CD4-positive, alpha-beta T cell treated with Interferon gamma for 1 hour (primary cell): ENCODE results near the gene TAF11L2.
"Not testable (repeated sequence)": the region's sequence is repeated elsewhere in the genome, so short reads cannot be mapped to it uniquely, and the experiment has no call there.

Source experiments
- DNase-seq: peaks from one replicate; pipeline ENCODE4 v3.0.0-alpha.2; 2020

The TAF11L2 gene

DNA sequence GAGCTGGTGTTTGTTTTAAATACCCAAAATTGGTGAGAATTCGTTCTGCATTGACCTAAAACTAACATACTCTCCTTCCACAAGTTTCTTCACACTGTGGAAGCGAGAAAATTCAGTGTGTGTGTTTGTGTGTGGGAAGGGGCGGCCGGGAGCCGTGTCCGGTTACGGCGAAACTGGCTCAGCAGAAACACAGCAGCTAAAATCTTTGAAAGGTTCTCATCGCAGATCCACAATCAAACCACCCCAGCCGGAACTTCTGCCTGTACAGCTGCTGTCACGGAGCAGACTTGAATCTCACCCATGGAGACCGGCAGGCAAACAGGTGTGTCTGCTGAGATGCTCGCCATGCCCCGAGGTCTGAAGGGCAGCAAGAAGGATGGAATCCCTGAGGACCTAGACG lies 30.3 kb downstream of the TAF11L2 start, which contains the start of gene TAF11L6:
Gene TAF11L6, plus strand, starts transcription at position 301 of the 400 bp plus-strand sequence.
- DNase-seq, result not testable (repeated sequence)
